SHP77 (cell line): ENCODE results near the gene TMEM255A.
"Not testable (repeated sequence)": the region's sequence is repeated elsewhere in the genome, so short reads cannot be mapped to it uniquely, and the experiment has no call there.

ENCODE experiments used
- DNase-seq, 2 experiments: peaks; one replicate each; lab custom pipeline; 2025; lab: John Stamatoyannopoulos, UW

Gene TMEM255A

DNA sequence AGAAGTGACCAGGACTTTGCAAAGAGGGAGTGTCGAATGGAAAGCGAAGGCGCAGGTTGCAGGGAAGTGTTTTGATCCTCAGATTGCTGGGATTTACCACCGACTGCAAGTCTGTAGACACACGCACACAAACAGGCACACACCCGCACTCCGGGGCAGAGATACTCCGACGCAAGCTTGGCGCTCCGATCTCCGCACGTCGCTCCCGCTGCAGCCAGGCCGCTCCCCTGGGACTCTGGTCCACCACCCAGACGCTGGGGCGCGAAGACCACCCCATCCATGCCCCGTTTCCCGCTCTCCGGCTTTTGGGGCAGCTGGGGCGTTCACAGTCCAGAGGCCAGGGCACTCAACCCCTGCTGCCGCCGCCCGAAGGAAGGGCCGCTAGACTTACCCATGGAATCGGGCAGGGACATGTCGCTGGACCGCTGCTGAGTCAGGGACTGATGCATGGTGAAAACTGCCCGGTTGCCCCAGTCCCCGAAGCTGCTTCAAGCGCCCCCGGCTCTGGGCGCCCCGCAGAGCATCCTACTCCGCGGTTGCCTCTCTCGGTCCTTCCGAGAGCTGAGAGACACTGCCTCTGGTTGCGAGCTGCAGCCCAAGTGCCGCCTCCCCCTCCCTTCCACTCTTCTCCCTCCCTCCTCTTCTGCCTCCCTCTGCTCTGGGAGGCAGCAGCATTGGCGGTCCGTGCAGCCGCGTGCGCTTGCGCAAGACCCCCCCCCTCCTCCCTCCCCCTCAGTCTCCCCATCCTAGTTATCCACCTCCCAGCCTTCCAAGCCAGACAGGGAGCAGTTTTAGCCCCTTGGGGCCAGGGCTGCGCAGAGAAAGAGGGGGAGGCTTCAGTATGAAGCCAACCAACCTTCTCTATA is at the start of gene TMEM255A:
TSS of gene TMEM255A (minus strand) at position 601 of the 866 bp plus-strand sequence. CDS start at position 449, 152 bp downstream.
- no peak for DNase-seq

DNA sequence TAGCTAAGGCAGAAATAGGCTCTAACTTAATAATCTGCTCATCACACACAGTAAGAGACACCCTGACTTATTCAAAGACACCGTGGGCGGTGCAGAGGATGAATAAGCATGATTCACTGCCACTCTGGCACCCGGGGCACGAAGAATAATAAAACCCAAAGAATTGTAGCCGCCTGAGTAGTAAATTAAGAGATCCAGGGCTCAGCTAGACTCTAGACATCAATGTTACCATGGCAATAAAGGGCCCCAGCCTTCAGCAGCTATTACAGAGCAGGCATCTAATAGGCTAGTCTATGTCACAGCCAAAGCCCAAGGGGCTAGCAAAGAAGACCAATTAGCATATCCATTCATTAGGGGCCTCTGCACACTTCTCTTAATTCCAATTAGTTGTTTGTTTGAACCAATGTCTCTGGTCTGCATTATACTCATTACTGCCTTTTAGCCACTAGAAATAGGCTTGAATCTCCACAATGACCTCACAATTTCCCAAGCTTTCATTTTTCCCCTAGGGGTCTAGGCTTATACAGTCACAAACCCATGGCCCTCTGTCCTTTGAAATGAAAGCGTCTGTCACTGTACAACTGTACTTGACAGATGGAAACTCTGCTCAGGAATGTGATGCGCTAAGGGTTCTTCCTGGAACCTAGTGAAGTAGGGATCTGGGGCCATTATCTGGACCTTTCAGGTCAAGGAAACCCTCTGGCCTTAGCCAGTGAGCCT is 47.6 kb upstream of the TMEM255A start:
- DNase-seq: no peak

DNA sequence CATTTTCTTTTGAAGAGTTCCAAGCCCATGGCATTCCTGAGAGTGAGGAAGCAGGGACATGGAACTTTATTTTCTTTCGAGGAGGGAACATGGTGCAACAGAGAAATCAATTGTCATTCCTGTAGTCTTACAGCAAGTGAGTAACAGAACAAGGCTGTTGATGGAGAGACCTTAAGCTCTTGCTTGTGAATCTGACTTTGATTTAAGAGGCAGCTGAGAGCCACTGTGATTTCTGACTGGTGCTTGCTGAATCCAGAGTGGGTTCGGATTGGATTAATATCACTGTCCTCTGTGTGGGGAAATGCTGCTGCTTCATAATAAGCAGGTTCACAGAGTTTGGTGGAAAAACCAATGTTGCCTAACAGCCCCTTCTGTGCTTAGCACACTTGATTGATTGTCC is 45.9 kb upstream of the TMEM255A start:
- DNase-seq: no peak

DNA sequence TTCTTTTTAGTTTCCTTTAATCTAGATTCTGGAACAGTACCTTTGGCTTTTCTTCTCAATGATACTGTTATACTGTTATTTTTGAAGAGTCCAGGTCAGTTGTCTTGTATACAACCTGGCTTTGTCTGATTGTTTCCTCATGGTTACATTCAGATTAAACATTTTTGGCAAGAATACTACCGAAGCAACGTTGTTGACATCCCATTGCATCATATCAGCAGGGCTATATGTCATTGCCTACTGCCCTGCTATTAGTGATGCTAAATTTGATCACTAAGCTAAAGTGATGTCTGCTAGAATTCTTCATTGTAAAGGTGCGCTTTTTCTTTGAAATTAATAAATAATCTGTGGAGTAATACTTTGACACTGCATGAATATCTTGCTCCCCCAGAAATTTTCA is 44.8 kb upstream of the TMEM255A start:
- DNase-seq: no peak

DNA sequence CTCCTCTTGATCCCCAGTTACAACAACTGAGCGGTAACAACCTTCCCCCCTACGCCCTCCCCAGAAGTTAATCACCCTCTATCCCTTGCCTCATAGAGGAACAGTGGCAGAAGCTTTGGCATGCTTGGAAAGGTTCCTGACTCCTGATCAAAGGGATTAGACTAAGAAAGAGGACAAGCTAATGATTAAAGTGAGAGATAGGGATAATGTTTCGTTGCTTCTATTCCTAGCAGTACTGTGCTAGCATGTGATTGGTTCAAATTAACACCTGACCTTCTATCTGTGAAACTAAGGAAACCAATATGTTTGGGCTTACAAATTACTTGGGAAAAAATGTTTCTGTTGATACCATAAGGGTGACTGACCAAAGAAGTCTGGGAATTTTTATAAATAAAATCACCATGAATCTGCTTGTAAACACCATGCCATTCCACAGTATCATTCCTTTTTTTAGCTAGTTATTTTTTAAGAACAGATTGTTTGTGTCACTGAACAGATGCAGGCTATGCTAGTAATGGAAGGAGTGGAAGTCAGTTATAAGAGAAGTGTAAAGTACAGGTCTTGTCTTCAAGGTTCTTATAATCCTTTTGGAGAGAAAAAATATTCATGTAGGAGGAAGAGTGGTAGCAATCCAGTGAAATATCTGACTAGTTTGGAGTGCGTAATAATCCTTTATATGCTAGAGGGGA is 39.3 kb upstream of the TMEM255A start:
- DNase-seq: no peak

DNA sequence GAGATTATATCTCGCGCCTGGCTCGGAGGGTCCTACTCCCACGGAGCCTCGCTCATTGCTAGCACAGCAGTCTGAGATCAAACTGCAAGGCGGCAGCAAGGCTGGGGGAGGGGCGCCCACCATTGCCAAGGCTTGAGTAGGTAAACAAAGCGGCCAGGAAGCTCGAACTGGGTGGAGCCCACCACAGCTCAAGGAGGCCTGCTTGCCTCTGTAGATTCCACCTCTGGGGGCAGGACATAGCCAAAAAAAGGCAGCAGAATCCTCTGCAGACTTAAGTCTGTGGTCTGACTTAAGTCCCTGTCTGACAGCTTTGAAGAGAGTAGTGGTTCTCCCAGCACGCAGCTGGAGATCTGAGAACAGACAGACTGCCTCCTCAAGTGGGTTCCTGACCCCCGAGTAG is 33.3 kb upstream of the TMEM255A start:
- DNase-seq: not testable (repeated sequence)

DNA sequence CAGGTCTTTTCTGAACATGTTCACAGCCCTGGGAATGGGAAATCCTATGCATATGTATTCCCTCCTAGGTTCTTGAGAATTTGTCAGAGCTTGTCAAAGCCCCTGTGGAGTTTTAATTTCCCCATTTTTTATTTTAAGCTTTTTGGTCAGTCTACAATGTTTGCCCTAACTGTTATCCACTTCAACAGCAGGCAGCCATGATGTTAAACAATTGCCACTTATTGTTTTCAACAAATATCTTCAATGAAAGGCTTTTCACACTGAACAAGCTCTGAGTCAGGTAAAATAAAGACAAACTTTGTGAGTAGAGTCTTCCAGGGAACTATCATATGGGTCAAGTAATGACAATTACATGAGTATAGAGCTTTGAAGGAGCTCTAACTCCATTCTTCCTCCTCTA is 25.6 kb upstream of the TMEM255A start:
- no peak for DNase-seq

DNA sequence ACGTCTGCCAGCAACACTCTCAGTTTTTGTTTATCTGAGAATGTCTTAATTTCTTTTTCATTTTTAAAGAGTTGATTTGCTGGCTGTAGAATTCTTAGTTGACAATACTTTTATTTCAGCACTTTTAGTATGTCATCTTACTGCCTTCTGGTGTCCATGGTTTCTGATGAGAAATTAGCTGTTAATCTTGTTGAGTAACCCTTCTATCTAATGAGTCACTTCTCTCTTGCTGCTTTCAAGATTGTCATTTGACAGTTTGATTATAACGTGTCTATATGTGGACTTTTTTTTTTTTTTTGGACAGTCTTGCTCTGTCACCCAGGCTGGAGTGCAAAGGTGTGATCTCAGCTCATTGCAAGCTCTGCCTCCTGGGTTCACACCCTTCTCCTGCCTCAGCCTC is 24.0 kb upstream of the TMEM255A start:
- no peak for DNase-seq

DNA sequence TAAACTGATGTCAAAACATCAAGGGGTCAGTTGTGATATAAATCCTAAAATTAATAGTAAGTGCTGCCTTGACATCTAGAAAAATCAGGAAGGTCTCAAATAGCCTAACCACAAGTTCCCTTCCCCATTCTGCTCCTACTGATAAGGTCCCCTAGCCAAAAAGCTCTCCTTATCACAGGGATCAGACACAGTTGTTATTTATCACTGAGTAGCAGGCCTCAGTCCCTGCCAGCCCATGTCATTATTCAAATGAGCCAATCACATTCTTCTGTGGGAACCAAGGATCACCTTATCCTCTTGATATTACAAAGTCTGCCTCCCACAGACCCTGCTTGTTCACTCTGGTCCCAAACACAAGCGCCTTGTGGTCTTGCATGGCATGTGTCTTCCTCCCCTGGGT is 23.3 kb upstream of the TMEM255A start:
- no peak for DNase-seq

DNA sequence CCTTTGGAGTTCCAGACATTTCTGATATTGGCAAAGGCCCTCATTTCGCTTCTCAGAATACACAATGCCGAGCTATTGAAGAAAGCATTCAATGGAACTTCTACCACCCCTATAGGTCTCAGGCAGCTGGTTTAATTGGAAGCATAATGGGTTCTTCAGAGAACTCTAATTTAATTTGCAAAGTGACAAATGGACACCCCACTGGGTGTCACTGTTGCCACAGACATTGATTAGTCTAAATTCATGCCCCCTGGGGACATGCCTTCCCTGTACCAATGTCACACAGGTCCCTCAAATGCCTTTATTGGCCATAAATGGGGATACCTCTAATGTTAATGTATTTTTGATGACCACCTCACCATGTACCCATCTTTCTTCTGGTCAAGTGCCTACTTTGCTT is 22.9 kb upstream of the TMEM255A start:
- no peak for DNase-seq

DNA sequence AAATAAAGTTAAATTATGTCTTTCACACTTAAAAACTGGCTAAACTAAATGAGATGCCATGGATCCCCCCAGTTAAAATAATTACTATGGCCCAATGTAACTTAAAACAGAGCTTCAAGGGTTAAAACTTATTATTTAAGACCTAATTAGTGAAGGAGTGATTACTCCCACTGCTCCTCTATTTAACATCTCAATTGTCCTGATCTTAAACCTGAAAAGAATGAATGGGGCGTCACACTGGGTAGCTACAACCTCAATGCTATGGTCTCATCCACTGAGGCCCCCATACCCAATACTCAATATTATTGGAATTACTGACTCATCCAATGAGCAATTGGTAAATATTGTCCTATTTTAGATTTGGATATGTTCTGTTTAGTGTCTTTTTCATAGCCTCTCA is 21.1 kb upstream of the TMEM255A start:
- DNase-seq: no peak

DNA sequence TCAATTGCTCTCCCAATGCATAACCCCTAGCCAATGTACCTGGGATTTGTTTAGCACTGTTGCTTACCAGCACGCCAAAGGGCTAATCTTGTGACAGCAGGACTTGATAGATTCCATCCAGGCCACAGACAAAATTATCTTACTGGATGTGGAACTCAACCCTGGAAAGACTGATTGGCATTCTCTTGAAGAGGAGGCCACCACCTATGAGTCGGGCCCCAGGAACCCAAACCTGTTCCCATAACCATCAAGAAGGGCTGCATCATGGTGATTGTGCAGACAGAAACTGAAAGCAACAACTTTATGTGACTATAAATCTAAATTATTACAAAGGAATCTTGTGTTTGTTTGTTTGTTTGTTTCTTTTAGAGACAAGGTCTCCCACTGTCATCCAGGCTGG is 19.9 kb upstream of the TMEM255A start:
- DNase-seq: no peak

DNA sequence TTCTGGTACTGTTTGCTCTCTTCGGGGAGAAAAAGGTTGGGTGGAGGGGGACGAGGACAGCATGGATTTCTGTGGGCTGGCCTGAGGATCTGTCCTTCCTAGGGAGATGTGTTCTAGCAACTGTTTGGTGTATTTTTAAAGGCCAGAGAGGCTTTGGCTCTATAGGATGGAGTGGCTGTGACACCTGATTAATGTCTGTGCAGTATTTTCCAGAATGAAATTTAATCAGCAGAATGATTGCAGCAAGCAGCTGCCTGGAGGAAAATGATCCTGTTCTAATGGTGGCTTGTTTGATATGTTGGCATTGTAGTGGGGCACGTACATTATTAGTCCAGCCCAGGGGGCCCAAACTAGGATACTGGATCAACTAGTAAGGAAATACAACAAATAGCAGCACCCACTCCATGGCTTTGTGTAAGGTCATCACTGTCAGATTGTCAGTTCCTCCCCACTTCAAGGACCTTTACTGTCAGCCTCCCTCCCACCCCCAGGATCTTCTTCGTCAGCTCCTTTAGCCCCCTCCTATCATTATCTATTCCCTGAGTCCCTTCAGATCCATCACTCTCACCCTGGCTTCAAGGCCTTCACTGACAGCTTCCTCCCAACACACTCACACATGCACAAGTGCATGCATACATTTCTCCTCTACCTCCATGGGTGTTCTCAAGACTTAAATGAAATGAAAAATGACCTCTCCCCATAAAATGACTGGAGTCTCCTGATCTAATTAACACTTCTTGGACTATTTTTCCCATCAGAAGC is 10.4 kb upstream of the TMEM255A start:
- DNase-seq: no peak

DNA sequence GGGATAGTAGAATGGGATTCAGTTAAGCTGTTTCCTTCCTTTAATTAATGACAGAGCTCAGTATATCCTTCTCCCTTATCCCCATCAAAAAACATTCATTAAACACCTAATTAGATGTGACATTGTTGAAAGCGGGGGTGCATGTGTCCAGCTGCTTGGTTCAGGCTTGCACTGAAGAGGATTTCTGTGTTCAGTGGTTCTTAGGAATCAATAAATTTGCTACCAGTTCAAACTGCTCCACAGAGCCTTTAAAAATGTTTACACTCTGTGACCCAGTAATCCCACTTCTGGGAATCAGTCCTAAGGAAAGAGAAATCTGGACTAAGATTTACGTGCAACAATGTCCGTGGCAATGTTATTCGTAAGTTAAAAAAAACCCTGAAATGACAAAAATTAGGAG is 7.2 kb upstream of the TMEM255A start:
- DNase-seq: no peak

DNA sequence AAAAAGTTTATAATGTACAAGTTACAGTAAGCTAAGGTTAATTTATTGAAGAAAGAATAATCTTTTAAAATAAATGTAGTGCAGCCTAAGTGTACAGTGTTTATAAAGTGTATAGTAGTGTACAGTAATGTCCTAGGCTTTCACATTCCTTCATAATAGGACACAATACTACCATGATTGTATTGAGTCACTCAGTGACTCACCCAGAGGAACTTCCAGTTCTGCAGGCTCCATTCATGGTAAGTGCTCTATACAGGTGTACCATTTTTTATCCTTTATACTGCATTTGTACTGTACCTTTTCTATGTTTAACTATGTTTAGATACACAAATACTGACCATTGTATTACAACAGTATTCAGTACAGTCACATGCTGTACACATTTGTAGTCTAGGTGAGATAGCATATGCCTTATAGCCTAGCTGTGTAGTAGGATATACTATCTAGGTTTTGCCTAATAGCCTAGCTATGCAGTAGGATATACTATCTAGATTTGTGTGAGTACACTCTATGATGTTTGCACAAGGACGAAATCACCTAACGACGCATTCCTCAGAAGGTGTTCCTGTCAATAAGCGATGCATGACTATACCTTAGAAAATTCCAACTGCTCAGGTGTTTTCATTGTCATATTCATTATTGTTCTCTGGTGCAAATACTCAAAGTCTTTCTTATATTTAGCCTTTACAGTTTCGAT is 5.5 kb upstream of the TMEM255A start:
- no peak for DNase-seq

DNA sequence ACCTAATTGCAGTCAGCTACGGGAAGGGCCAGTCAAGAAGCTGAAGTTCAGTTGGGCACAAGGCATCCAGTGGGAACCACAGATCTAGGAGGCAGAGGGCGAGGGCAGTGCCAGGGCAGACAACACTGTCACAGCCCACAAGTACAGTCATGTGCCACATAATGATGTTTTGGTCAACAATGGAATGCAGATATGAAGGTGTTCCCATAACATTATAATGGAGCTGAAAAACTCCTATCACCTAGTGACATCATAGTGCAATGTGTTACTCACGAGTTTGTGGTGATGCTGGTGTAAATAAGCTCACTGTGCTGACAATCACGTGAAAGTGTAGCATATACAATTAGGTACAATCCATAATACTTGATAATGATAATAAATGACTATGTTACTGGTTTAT is 4.5 kb upstream of the TMEM255A start:
- no peak for DNase-seq

DNA sequence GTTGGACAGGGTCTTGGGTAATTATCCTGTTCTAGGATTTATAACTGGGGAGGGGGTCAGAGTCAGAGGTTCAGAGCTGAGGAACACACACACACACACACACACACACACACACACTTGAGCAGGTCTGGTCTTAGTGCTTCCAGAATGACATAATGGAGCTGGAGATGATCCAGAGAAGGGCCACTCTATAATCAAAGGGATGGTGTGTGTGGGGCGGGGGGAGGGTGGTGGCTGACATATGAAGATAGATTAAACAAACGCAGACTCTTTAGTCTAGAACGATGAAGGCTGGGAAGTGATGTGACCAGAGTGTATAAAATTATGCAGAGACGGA is 434 bp upstream of the TMEM255A start:
- no peak for DNase-seq

DNA sequence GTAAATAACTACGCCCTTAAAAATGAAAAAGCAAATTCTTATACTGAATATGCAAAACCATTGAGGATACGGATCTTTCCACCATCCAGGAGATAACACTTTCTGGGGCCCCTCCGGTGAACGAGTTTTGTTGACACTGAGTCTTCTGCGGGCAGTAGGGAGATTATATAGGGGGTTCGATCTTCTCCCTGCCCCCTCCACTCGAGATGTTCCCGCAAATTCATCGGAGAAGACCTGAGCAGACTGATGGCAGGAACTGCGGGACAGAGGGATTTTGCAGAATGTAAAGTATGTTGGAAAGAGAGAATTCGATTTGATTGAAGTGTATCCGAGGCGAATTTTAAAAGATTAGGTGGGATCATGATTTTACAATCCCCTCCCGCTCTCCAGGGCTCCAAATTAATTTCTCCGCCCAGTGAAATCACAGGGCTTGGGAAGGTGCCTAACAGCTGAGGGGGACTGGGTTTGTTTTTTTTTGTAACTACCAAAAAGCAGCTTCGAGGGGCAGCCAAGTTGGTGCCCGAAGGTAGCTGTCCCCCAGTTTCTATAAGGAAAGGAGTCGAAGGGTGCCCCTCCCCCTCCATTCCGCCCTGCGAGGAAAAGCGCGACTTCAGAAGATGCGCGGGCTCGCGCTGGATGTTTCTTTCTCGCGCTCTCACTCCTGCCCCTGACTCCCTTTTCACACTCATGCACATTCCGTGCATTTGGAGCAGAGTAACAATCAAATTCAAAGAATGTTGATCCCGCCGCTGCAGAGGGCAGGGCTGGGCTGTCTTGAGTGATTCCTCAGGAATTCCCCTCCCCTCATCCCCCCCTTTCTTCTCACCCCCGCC is 1.2 kb downstream of the TMEM255A start:
- no peak for DNase-seq

DNA sequence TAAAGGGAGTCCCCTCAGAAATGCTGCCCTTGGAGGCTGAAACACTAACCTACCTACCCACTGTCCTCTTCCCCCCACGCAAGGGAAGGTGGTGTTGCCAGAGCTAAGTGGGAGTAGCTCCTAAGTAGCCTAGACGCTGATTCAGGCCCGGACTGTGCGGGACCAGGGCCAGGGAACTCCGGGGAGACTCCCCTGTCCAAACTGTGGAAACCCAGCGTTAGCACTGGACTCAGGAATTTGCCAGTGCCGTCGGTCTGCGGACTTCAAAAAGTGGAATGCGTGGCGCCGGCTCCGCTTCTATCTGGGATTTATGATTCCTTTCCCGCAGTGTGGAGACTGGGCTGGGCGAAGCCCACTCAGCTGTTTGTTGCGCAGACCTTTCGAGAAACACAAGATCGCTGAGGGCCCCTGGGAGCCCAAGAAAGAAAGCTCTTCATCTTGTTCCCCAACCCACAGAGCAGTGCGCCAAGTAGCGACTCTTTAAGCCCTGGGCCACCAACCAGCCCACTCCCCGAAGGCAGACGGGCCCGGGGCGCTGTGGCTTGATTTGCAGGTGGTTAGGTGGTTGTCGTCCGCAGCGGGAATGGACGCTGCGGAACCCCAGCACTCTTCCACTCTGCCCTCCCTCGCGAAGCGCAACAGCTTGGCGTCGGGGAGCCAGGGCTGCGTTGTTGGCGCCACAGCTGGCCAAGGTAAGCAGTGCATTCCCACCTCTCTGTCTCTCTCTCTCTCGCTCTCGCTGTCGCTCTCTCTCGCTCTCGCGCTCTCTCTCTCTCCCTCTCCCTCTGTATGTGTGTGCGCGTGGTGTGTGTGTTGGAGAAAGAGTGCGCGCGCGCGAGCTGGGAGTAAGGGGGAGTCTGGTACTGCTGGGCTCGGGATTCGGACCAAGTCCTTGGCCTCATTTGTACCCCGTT is 2.0 kb downstream of the TMEM255A start:
- no peak for DNase-seq

DNA sequence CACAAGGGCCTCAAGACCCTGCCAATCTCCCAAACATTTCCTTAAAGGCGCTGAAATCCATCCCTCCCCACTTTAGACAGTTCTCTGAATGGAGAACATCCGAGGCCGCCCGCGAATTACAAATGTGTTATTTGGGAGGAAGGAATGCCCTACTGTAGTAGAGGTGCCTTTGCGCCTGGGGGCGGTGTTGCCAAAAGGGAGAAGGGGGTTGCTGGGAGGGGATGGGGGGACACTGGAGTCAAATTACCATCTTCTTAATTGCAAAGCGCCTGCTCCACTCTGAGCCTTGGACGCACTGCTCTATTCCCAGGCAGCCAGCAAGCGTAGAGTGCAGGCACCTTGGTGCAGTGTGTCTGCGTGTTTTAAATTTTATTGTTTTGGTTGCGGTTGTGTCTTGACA is 2.7 kb downstream of the TMEM255A start:
- DNase-seq: no peak
